ENCODE data around the gene XPO6. TPM values are rescaled to one million over a fixed set of nuclear protein-coding genes. Genes with fewer than 3 reads are reported as not detected.

The XPO6 gene
- total RNA-seq, 8 experiments from 2014 or later, result 61.4 to 150 (median 82.2) TPM

GRCh38 chr16:28064150-28064549, 147.6 kb downstream of the XPO6 start:
- 80% methylated on average over 1 of the region's 3 CpGs; no CpG with 5 or more reads in 9 of the 10 experiments for WGBS, 10 experiments
- peak in 2 of 8 experiments; percentile 4 to 5 for ATAC-seq (replicated peaks in 6 of 8)
- in situ Hi-C loops (cut with MboI; ENCODE audit: low pct_unique_long_range_greater_than_20kb in 2 of 9, low sequenced_read_pairs in 9 of 9, unreplicated experiment in 9 of 9), result loop anchor here in 3 of 9 experiments (10.0 to 25.0 kb wide), 3 partner anchors 89 to 427 kb away; no protein-coding TSS in a partner anchor
- peak overlapping the region in 3 of 5 donors; percentile 29 to 46 (median 41) for H3K4me3 ChIP-seq
- H3K4me1 ChIP-seq (replicated peaks in 1 of 2), result peaks cover 0 to 3% of the 10 kb centered on the region in 2 donors
- H3K27ac ChIP-seq, result no peak overlapping the region

- peak in 7 of 8 experiments; percentile 17 to 89 (median 81) for ATAC-seq (replicated peaks in 6 of 8)
- peaks cover 0 to 3% of the 10 kb centered on the region in 2 donors for H3K4me1 ChIP-seq (replicated peaks in 1 of 2)
- WGBS, 10 experiments, result 0 to 20% methylated on average over 1 of the region's 54 CpGs; no CpG with 5 or more reads in 8 of the 10 experiments
- H3K27ac ChIP-seq, result no peak within 1 kb of the TSS
- in situ Hi-C loops (cut with MboI; ENCODE audit: low pct_unique_long_range_greater_than_20kb in 2 of 9, low sequenced_read_pairs in 9 of 9, unreplicated experiment in 9 of 9), result loop anchor here in 3 of 9 experiments (10.0 to 25.0 kb wide), 3 partner anchors 89 to 426 kb away; no protein-coding TSS in a partner anchor
- peak within 1 kb of the TSS; percentile 29 to 49 (median 41) for H3K4me3 ChIP-seq
Measured at GRCh38 chr16:28063591-28064061, 148.1 kb downstream of the XPO6 start, which contains the start of gene GSG1L. TSS of gene GSG1L (minus strand) at chr16:28063714. CDS start at chr16:28063424, 290 bp downstream.

GRCh38 chr16:28062847-28063521, 148.8 kb downstream of the XPO6 start:
- in situ Hi-C loops (cut with MboI; ENCODE audit: low pct_unique_long_range_greater_than_20kb in 2 of 9, low sequenced_read_pairs in 9 of 9, unreplicated experiment in 9 of 9), result loop anchor here in 3 of 9 experiments (10.0 to 25.0 kb wide), 3 partner anchors 88 to 426 kb away; no protein-coding TSS in a partner anchor
- peaks cover 0 to 3% of the 10 kb centered on the region in 2 donors for H3K4me1 ChIP-seq (replicated peaks in 1 of 2)
- no peak overlapping the region for H3K27ac ChIP-seq
- ATAC-seq (replicated peaks in 6 of 8), result peak; percentile 26 to 69 (median 61)
- no CpG with 5 or more reads among the region's 99 CpGs for WGBS, 10 experiments
- peak overlapping the region; percentile 29 to 49 (median 41) for H3K4me3 ChIP-seq

- H3K27ac ChIP-seq, result no peak overlapping the region
- peak overlapping the region; percentile 29 to 49 (median 41) for H3K4me3 ChIP-seq
- no CpG with 5 or more reads among the region's 39 CpGs for WGBS, 10 experiments
- no peak for ATAC-seq (replicated peaks in 6 of 8)
- in situ Hi-C loops (cut with MboI; ENCODE audit: low pct_unique_long_range_greater_than_20kb in 2 of 9, low sequenced_read_pairs in 9 of 9, unreplicated experiment in 9 of 9), result loop anchor here in 3 of 9 experiments (10.0 to 25.0 kb wide), 3 partner anchors 88 to 425 kb away; no protein-coding TSS in a partner anchor
- peaks cover 0 to 3% of the 10 kb centered on the region in 2 donors for H3K4me1 ChIP-seq (replicated peaks in 1 of 2)
Measured at GRCh38 chr16:28062261-28062846, 149.4 kb downstream of the XPO6 start.

- Histone ChIP-seq H3K4me3 (no peak overlapping the region), H3K4me1 (replicated peaks in 1 of 2) (peaks cover 0 to 3% of the 10 kb centered on the region in 2 donors), H3K27ac (no peak overlapping the region)
- no peak for ATAC-seq (replicated peaks in 6 of 8)
- in situ Hi-C loops (cut with MboI; ENCODE audit: low pct_unique_long_range_greater_than_20kb in 2 of 9, low sequenced_read_pairs in 9 of 9, unreplicated experiment in 9 of 9), result loop anchor here in 3 of 9 experiments (10.0 to 25.0 kb wide), 3 partner anchors 87 to 424 kb away; no protein-coding TSS in a partner anchor
- WGBS, 10 experiments, result 20 to 100% (median 67%) methylated on average over 1 to 7 of the region's 10 CpGs; no CpG with 5 or more reads in 3 of the 10 experiments
Measured at GRCh38 chr16:28061352-28062101, 150.2 kb downstream of the XPO6 start.

GRCh38 chr16:28059841-28060575, 151.8 kb downstream of the XPO6 start:
- Histone ChIP-seq H3K4me3 (no peak overlapping the region), H3K4me1 (replicated peaks in 1 of 2) (peaks cover 0 to 3% of the 10 kb centered on the region in 2 donors), H3K27ac (no peak overlapping the region)
- no peak for ATAC-seq (replicated peaks in 6 of 8)
- WGBS, 10 experiments, result 0 to 100% (median 30%) methylated on average over 1 to 10 of the region's 12 CpGs; no CpG with 5 or more reads in 2 of the 10 experiments
- in situ Hi-C loops (cut with MboI; ENCODE audit: low pct_unique_long_range_greater_than_20kb in 2 of 9, low sequenced_read_pairs in 9 of 9, unreplicated experiment in 9 of 9), result loop anchor here in 3 of 9 experiments (10.0 to 25.0 kb wide), 3 partner anchors 85 to 423 kb away; no protein-coding TSS in a partner anchor

GRCh38 chr16:28058839-28059589, 152.8 kb downstream of the XPO6 start:
- Histone ChIP-seq H3K27ac (no peak overlapping the region), H3K4me1 (replicated peaks in 1 of 2) (peaks cover 0 to 3% of the 10 kb centered on the region in 2 donors), H3K4me3 (no peak overlapping the region)
- peak in 1 of 8 experiments; percentile 23 for ATAC-seq (replicated peaks in 6 of 8)
- 20 to 60% (median 50%) methylated on average over 1 to 5 of the region's 18 CpGs; no CpG with 5 or more reads in 5 of the 10 experiments for WGBS, 10 experiments
- in situ Hi-C loops (cut with MboI; ENCODE audit: low pct_unique_long_range_greater_than_20kb in 2 of 9, low sequenced_read_pairs in 9 of 9, unreplicated experiment in 9 of 9), result loop anchor here in 1 of 9 experiments (25.0 kb wide), 2 partner anchors 272 to 422 kb away; no protein-coding TSS in a partner anchor

GRCh38 chr16:28057949-28058348, 153.8 kb downstream of the XPO6 start:
- Histone ChIP-seq H3K27ac (no peak overlapping the region), H3K4me3 (no peak overlapping the region), H3K4me1 (replicated peaks in 1 of 2) (no peaks in the 10 kb centered on the region)
- 58 to 100% (median 63%) methylated on average over 1 to 3 of the region's 8 CpGs; no CpG with 5 or more reads in 7 of the 10 experiments for WGBS, 10 experiments
- in situ Hi-C loops (cut with MboI; ENCODE audit: low pct_unique_long_range_greater_than_20kb in 2 of 9, low sequenced_read_pairs in 9 of 9, unreplicated experiment in 9 of 9), result loop anchor here in 1 of 9 experiments (25.0 kb wide), 2 partner anchors 271 to 421 kb away; no protein-coding TSS in a partner anchor
- no peak for ATAC-seq (replicated peaks in 6 of 8)

- in situ Hi-C loops (cut with MboI; ENCODE audit: low pct_unique_long_range_greater_than_20kb in 2 of 9, low sequenced_read_pairs in 9 of 9, unreplicated experiment in 9 of 9), result loop anchor here in 1 of 9 experiments (25.0 kb wide), 2 partner anchors 266 to 416 kb away; no protein-coding TSS in a partner anchor
Measured at GRCh38 chr16:28053461-28053860, 158.3 kb downstream of the XPO6 start.

GRCh38 chr16:28052274-28053128, 159.3 kb downstream of the XPO6 start:
- in situ Hi-C loops (cut with MboI; ENCODE audit: low pct_unique_long_range_greater_than_20kb in 2 of 9, low sequenced_read_pairs in 9 of 9, unreplicated experiment in 9 of 9), result loop anchor here in 1 of 9 experiments (25.0 kb wide), 2 partner anchors 265 to 415 kb away; no protein-coding TSS in a partner anchor
- H3K27ac ChIP-seq, result no peak overlapping the region
- H3K4me1 ChIP-seq (replicated peaks in 1 of 2), result no peaks in the 10 kb centered on the region
- H3K4me3 ChIP-seq, result no peak overlapping the region
- ATAC-seq (replicated peaks in 6 of 8), result no peak
- WGBS, 10 experiments, result 20 to 88% (median 59%) methylated on average over 1 to 4 of the region's 8 CpGs; no CpG with 5 or more reads in 2 of the 10 experiments

More at GRCh38 chr16:28053461-28053860, 158.3 kb downstream of the XPO6 start:
- peak in 2 of 8 experiments; percentile 33 to 41 for ATAC-seq (replicated peaks in 6 of 8)
- WGBS, 10 experiments, result 0 to 100% (median 60%) methylated on average over 1 to 6 of the region's 15 CpGs; no CpG with 5 or more reads in 3 of the 10 experiments
- no peaks in the 10 kb centered on the region for H3K4me1 ChIP-seq (replicated peaks in 1 of 2)
- H3K4me3 ChIP-seq, result no peak overlapping the region
- no peak overlapping the region for H3K27ac ChIP-seq

Data from motor neuron (in vitro differentiated cells).